Activated T-cell treated with anti-CD3 and anti-CD28 coated beads for 4 hours (primary cell): ENCODE results near the gene G6PD.
"Not testable (repeated sequence)": the region's sequence is repeated elsewhere in the genome, so short reads cannot be mapped to it uniquely, and the experiment has no call there.

Experiments used
- DNase-seq: peaks from one replicate; pipeline ENCODE4 v3.0.0-alpha.2; 2020

Gene G6PD

DNA sequence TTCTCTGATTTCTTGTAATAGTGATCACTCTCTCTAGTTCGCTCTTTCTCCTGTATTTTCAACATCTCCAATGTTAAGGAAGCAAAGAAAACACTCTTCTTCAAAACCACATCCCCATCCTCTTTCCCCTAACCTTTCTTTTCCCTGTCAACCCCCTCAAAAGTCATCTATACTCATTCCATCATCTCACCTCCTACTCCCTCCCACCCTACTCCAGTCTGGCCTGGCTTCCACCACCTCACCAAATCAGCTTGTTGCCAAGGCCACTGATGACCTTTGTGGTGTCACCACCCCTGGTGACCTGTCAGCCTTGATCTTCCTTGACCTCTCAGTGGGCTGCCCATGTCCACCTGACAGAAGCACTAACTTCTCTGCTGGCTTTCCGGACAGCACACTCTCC, 32.9 kb downstream of the G6PD start:
- no peak for DNase-seq

GRCh38 chrX:154512879-154513553, 33.6 kb downstream of the G6PD start:
- DNase-seq, result no peak

DNA sequence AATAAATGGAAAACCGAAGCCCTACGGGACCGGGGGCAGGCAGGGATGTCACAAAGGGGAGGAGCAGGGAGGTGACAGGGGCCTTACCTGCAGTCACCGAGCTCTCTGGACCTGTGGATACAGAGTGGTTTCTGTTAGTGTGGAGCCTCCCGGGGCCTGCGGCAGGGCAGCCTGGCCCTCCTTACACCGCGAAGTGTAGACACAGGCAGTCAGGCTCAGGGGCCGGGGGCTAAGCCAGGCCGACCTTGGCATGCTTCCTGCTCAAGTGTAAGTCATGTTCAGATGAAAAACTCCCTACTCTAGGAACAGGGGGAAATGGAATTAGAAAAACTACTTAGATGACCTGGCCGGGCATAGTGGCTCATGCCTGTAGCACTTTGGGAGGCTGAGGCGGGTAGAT, 34.9 kb downstream of the G6PD start:
- DNase-seq, result no peak

GRCh38 chrX:154509455-154509854, 37.2 kb downstream of the G6PD start:
- DNase-seq, result no peak

DNA sequence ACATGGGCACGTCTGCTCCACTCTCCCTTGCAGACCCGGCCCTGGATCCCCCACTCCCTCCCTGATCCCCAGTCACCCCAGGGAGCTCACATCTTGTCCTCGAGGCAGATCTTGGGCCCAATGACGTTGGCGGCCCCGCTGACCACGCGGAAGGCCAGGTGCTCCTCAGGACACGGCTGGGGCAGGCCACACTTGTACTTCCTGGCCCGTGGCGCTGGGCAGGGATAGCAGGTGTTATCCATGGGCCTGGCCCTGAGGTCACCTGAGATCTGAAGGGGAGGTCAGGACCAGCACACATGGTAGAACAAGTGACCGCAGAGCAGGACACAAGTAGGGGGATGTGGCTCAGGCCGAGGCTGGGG, 38.3 kb downstream of the G6PD start:
- DNase-seq, result no peak

- no peak for DNase-seq
Observed at GRCh38 chrX:154507673-154508383, 38.8 kb downstream of the G6PD start.

DNA sequence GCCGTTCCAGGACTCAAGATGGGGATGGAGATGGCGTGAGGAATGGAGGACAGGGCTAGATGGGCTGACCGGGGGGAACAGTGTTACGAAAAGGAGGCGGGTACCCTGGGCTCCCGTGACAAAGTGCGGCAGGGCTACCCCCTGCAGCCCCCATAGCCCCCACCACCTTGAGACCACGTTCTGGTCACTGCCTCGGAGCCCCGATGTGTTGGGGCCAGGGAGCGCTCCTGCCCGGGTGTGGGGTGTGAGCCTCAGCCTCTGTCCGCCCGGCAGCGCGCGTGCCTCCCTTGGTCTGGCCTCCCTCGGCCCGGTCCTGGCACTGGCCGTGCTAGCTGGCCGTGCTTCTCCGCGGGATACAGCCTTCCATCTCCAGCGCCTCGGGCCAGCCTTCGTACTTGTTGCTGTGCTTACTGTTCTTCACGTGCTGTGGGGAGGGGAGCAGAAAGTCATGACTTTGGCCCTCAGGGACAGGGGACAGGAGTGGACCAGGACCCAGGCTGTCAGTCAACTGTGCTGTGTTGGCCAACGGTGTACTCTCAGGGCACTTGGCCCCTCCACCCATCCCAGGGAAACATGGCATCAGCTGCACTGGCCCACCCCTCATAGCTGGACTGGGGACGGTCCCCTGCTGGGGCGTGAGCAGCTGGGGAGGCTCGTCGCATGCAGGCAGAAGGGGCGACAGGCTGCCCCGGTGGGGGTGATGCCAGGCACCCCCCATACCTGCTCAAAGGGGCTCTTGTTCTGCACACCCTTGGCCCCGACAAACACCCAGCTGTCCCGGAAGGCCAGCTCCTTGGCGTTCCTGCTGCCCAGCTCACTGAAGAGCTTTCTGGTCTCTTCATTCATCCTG, 39.9 kb downstream of the G6PD start:
- DNase-seq, result no peak

DNA sequence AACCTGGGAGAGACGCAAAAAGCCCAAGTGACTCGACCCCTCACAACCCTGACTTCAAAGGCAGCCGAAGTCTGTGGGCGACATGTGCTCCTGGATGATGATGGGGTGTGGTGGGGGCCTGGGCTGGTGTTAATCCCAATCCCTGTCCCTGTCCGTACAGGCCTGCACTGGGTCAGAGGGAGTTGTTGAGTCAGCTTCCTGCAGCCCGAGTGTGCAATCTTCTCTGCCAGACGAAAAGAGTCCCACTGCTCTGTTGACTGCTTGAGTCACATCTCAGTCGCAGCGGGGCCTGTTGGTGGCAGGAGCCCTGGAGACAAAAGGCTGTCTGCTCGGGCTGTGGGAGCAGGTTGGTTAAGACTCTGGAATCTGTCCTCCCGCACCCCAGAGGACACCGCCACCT, 40.9 kb downstream of the G6PD start:
- no peak for DNase-seq

GRCh38 chrX:154502989-154503388, 43.7 kb downstream of the G6PD start:
- no peak for DNase-seq

GRCh38 chrX:154502098-154502497, 44.5 kb downstream of the G6PD start:
- no peak for DNase-seq

GRCh38 chrX:154501423-154501822, 45.2 kb downstream of the G6PD start:
- not testable (repeated sequence) for DNase-seq

DNA sequence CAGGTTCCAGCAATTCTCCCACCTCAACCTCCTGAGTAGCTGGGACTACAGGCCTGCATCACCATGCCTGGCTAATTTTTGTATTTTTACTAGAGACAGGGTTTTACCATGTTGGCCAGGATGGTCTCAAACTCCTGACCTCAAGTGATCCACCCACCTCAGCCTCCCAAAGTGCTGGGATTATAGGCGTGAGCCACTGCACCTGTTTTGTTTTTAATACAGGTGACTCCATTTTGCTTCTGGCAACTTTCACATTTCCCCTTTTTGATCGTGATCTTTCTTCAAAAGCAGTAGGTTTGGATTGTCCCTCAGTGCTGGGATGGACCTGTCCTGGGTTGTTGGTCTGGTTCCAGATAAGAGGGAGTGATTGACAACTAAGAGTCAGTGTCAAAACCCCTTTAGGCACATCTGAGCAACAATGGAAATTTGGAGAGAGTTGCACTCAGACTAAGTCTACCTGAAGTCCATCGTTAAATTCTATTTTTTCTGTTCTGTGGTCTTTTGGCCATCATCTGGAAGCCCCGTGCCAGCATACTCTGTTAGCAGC, 50.0 kb downstream of the G6PD start:
- DNase-seq, result not testable (repeated sequence)

- DNase-seq, result no peak
Observed at GRCh38 chrX:154495472-154495922, 51.1 kb downstream of the G6PD start.

DNA sequence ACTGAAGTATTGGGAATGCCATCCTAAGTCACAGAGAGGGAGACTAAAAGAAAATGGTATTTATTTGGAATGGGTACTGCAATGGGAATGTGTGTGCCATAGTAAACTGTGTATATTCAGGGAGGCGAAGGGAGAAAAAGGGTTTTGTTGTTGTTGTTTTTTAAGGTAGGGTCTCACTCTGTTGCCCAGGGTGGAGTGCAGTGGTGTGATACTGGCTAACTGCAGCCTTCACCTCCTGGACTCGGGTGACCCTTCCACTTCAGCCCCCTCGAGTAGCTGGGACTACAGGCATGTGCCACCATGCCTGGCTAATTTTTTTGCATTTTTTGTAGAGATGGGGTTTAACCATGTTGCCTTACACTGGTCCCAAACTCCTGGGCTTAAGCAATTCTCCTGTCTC, 51.9 kb downstream of the G6PD start:
- DNase-seq, result no peak

DNA sequence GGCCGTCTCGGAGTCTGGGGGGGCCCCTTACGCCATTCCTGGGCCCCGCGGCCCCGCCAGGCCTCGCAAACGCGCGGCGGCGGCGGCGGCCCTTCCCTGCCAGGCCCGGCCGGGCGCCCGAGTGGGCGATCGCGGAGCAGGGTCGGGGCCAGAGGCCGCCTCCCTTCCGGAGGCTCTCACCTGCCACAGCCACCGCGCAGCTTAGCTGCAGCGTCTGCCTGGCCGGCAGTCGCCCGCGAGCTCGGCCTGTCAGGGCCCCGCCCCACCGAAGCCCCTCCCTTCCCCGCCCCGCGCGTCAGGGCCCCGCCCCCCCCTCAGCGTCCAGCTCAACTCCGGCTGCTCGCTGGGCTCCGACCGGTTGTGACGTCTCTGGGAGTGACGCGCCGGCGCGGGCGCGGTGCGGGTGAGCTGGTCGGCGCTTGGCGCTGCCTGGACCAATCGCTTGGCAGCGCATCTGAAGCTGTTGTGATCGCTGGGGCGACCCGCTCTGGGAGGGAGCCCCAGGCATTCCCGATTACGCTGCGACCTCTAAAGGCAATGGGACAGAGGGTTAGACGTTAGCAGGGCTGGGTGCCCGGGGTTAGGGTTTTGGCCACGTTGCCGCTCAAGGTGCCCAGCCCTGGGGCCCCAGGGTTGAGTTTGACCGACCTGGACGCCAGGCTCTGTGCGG, 56.1 kb downstream of the G6PD start, which contains the start of gene SLC10A3:
Gene SLC10A3 (minus strand): TSS at position 216 of the 670 bp plus-strand sequence. CDS start 1,689 bp downstream, outside the sequence.
- DNase-seq, result peak; percentile 73

- DNase-seq, result no peak
Observed at GRCh38 chrX:154490021-154490413, 56.6 kb downstream of the G6PD start.

DNA sequence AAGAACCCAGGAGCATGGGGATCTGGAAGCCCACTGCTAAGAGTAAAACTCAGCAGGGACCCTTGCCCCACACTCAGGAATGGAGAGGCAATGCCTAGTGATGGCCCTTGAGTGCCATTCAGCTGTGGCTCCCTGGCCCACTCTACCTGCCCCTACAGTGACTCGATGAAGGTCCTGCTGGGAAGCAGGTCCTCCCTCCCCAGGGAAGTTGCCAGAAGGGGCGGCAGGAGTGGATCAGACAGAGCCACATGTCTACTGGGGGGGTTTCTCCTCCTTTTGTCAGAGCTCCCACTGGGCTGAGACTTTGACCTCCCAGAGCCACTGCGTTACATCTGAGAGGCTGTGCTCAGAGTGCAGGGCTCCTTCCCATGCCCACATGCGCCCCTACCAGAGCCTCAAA, 57.5 kb downstream of the G6PD start:
- DNase-seq, result no peak

- no peak for DNase-seq
Observed at GRCh38 chrX:154488336-154489075, 58.1 kb downstream of the G6PD start.

GRCh38 chrX:154487518-154488290, 58.9 kb downstream of the G6PD start:
- no peak for DNase-seq

- DNase-seq, result peak; percentile 21
Observed at GRCh38 chrX:154486396-154487207, 60.0 kb downstream of the G6PD start, which contains the start of gene UBL4A. Gene UBL4A, minus strand, starts transcription at chrX:154486615. Its CDS starts 31 bp downstream, at chrX:154486584.
